ENCODE measurements around the gene RAB38.

The RAB38 gene

GRCh38 chr11:88152381-88152780 lies 22.9 kb downstream of the RAB38 start:
- H3K4me3 Mint-ChIP-seq = no peak overlapping the region
- peaks cover 30% of the 10 kb centered on the region for H3K9me3 Mint-ChIP-seq
- no peak for DNase-seq
- H3K36me3 Mint-ChIP-seq (ENCODE audit: low read depth) = peaks cover 23% of the 10 kb centered on the region
- no peak for TF ChIP-seq CTCF (IDR thresholded peaks at IDR 0.05)
- no peaks in the 10 kb centered on the region for H3K4me1 Mint-ChIP-seq
- no peak overlapping the region for H3K27ac Mint-ChIP-seq
- H3K27me3 Mint-ChIP-seq (ENCODE audit: low read depth, poor library complexity) = no peaks in the 10 kb centered on the region

- Mint-ChIP-seq H3K36me3 (ENCODE audit: low read depth) (peaks cover 29% of the 10 kb centered on the region), H3K4me1 (no peaks in the 10 kb centered on the region), H3K4me3 (no peak overlapping the region), H3K9me3 (peaks cover 24% of the 10 kb centered on the region), H3K27ac (no peak overlapping the region), H3K27me3 (ENCODE audit: low read depth, poor library complexity) (no peaks in the 10 kb centered on the region)
- no peak for TF ChIP-seq CTCF (IDR thresholded peaks at IDR 0.05)
- DNase-seq = no peak
Measured at GRCh38 chr11:88151709-88152265, 23.5 kb downstream of the RAB38 start.

- TF ChIP-seq CTCF (IDR thresholded peaks at IDR 0.05) = no peak
- H3K27me3 Mint-ChIP-seq (ENCODE audit: low read depth, poor library complexity) = no peaks in the 10 kb centered on the region
Measured at GRCh38 chr11:88146106-88146505, 29.1 kb downstream of the RAB38 start.

GRCh38 chr11:88139865-88140264 lies 35.4 kb downstream of the RAB38 start:
- Mint-ChIP-seq H3K4me1 (peaks cover 3% of the 10 kb centered on the region), H3K9me3 (no peaks in the 10 kb centered on the region), H3K4me3 (no peak overlapping the region), H3K27ac (no peak overlapping the region), H3K27me3 (ENCODE audit: low read depth, poor library complexity) (no peaks in the 10 kb centered on the region), H3K36me3 (ENCODE audit: low read depth) (peaks cover 5% of the 10 kb centered on the region)
- no peak for DNase-seq
- no peak for TF ChIP-seq CTCF (IDR thresholded peaks at IDR 0.05)

More at GRCh38 chr11:88146106-88146505, 29.1 kb downstream of the RAB38 start:
- no peaks in the 10 kb centered on the region for H3K9me3 Mint-ChIP-seq
- no peak for DNase-seq
- H3K4me1 Mint-ChIP-seq = no peaks in the 10 kb centered on the region
- no peak overlapping the region for H3K27ac Mint-ChIP-seq
- H3K36me3 Mint-ChIP-seq (ENCODE audit: low read depth) = peaks cover 31% of the 10 kb centered on the region
- no peak overlapping the region for H3K4me3 Mint-ChIP-seq

GRCh38 chr11:88131764-88132470 lies 43.3 kb downstream of the RAB38 start:
- H3K9me3 Mint-ChIP-seq = peaks cover 5% of the 10 kb centered on the region
- no peak for DNase-seq
- no peak overlapping the region for H3K4me3 Mint-ChIP-seq
- H3K4me1 Mint-ChIP-seq = peaks cover 3% of the 10 kb centered on the region
- H3K36me3 Mint-ChIP-seq (ENCODE audit: low read depth) = peaks cover 6% of the 10 kb centered on the region
- no peak overlapping the region for H3K27ac Mint-ChIP-seq
- no peak for TF ChIP-seq CTCF (IDR thresholded peaks at IDR 0.05)
- H3K27me3 Mint-ChIP-seq (ENCODE audit: low read depth, poor library complexity) = peaks cover 2% of the 10 kb centered on the region

GRCh38 chr11:88122956-88123355 lies 52.3 kb downstream of the RAB38 start:
- no peak overlapping the region for H3K27ac Mint-ChIP-seq

More at GRCh38 chr11:88122956-88123355, 52.3 kb downstream of the RAB38 start:
- Mint-ChIP-seq H3K9me3 (no peaks in the 10 kb centered on the region), H3K4me3 (no peak overlapping the region), H3K27me3 (ENCODE audit: low read depth, poor library complexity) (no peaks in the 10 kb centered on the region), H3K4me1 (no peaks in the 10 kb centered on the region), H3K36me3 (ENCODE audit: low read depth) (no peaks in the 10 kb centered on the region)
- TF ChIP-seq CTCF (IDR thresholded peaks at IDR 0.05) = no peak
- no peak for DNase-seq
